NCI-H187 treated with DMSO at 0.1 percent for 48 hours (cell line): ENCODE results near the gene DCHS1.
"Not testable (repeated sequence)": the region's sequence is repeated elsewhere in the genome, so short reads cannot be mapped to it uniquely, and the experiment has no call there.

ENCODE experiments used
- DNase-seq: peaks from one replicate; lab custom pipeline; 2025; lab: John Stamatoyannopoulos, UW

The DCHS1 gene, protein sequence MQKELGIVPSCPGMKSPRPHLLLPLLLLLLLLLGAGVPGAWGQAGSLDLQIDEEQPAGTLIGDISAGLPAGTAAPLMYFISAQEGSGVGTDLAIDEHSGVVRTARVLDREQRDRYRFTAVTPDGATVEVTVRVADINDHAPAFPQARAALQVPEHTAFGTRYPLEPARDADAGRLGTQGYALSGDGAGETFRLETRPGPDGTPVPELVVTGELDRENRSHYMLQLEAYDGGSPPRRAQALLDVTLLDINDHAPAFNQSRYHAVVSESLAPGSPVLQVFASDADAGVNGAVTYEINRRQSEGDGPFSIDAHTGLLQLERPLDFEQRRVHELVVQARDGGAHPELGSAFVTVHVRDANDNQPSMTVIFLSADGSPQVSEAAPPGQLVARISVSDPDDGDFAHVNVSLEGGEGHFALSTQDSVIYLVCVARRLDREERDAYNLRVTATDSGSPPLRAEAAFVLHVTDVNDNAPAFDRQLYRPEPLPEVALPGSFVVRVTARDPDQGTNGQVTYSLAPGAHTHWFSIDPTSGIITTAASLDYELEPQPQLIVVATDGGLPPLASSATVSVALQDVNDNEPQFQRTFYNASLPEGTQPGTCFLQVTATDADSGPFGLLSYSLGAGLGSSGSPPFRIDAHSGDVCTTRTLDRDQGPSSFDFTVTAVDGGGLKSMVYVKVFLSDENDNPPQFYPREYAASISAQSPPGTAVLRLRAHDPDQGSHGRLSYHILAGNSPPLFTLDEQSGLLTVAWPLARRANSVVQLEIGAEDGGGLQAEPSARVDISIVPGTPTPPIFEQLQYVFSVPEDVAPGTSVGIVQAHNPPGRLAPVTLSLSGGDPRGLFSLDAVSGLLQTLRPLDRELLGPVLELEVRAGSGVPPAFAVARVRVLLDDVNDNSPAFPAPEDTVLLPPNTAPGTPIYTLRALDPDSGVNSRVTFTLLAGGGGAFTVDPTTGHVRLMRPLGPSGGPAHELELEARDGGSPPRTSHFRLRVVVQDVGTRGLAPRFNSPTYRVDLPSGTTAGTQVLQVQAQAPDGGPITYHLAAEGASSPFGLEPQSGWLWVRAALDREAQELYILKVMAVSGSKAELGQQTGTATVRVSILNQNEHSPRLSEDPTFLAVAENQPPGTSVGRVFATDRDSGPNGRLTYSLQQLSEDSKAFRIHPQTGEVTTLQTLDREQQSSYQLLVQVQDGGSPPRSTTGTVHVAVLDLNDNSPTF (N-terminal part only)

DNA sequence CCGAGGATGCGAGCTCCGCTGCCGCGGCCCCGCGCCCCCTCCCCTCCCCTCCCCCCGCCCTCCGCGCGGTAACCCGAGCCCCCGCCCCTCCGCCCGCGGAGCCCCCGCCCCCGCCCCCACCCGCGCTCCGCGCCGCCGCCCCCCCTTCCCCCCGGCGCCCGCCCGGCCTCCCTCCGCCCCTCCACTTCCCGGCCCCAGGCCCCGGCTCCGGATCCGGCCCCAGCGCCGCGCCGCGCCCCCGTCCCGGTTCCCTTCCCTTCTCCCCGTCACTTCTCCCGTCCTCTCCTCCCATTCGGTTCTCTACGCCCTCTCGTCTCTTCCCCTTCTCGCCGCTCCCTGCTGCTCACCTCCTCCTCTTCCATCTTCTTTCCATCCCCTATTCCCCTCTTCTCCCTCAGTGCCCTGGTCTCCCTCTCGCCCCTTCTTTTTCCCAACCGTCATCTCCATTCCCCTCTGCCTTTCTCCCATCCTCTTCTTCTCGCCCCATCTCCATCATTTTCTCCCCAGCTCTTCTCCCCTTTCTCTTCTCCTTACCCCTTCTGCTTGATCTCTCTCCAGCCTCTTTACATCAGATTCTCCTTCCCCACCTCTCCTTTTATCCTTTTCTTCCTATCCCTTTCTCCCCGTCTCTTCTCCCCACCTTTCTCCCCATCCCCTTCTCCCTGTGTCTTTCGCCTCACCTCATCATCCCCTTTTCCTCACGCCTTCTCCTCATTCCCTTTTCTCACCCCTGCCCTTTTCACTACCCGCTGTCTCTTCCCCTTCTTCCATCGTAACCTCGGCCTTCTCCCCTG is at the start of gene DCHS1:
DCHS1 (minus strand) TSS at position 20 of the 794 bp plus-strand sequence. CDS start 14,196 bp downstream, outside the sequence.
- DNase-seq, result no peak

DNA sequence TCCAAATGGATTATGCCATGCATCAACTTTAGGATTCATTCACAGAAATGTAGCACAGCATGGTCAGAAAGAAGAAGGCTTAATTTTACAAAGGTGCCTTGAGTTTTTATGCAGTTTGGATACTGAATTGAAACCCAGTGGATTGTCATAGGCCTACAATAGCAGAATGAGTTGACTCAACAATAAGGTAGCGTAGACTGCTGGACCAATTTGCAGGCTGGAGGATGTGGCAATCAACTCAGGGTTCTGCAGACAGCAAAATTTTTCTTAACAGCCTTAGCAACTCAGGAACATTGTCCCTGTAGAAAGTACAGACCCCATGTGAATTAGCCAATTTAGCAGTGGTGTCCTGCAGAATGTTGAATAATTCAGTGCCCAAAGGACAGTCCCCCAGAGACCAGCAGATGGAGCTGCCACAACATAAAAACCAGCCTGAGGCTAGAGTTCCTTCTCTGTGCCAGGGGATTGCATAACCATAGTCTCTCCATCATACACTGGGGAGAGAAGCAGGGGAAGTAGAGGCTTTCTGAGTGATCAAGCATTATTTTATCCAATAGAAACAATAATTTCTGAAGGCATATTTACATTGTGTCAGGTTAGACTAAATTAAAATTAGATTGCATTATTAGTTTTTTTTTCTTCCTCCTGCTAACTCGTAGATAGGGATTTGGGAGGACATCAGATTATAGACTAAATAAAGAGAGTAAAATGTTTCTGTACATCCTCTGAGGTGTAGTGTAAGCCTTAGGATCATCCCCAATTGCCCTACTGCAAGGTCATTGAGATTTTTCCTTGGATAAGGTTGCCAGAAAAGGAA is 47.8 kb upstream of the DCHS1 start:
- DNase-seq, result no peak

DNA sequence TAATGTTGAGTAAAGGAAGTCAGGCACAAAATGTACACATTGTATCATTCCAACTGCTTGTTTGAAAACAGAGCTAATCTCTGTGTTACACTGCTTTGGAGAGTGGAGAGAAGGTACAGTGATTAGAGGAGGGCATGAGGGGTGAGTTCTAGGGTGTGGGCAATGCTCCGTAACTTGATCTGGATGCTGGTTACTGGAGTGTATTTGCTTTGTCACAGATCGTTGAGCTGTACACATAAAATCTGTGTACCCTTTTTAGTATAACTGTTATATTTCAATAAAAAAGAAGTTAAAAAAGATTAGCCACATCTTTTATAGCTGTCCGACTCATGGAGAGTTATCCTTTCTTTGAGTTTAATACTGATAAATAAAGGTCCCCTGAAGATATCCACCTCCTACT is 46.3 kb upstream of the DCHS1 start:
- not testable (repeated sequence) for DNase-seq

DNA sequence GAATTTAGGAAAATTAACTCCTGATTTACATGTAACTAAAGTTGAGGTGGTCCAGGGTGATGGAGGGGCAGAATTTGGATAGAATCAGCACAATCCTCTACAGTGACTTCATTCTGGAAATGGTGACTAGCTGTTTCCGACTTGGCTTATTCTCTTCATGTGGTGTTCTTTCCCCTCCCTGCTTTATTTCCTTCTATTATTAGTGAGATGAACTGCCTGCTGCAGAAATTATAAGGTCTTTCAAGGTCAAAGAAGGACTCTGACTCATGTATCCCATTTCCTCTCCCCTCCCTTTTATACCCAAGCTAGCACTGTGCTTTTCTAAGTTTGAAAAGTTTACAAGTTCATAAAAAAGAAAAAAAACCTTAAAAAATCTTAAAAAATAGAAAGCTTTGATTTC is 39.8 kb upstream of the DCHS1 start:
- DNase-seq, result no peak

DNA sequence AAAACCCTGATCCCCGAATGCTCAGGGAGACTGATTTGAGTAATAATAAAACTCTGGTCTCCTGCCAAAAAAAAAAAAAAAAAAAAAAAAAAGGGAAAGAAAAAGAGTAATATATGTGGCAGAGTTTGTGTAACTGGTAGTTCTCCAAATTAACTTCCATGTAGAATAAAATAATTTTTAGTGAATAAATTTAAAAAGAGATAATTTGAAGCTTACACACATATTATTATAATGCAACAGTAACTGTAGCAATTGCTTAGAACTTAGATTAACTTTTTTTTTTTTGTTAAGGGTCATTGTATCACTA is 38.6 kb upstream of the DCHS1 start:
- DNase-seq, result no peak

DNA sequence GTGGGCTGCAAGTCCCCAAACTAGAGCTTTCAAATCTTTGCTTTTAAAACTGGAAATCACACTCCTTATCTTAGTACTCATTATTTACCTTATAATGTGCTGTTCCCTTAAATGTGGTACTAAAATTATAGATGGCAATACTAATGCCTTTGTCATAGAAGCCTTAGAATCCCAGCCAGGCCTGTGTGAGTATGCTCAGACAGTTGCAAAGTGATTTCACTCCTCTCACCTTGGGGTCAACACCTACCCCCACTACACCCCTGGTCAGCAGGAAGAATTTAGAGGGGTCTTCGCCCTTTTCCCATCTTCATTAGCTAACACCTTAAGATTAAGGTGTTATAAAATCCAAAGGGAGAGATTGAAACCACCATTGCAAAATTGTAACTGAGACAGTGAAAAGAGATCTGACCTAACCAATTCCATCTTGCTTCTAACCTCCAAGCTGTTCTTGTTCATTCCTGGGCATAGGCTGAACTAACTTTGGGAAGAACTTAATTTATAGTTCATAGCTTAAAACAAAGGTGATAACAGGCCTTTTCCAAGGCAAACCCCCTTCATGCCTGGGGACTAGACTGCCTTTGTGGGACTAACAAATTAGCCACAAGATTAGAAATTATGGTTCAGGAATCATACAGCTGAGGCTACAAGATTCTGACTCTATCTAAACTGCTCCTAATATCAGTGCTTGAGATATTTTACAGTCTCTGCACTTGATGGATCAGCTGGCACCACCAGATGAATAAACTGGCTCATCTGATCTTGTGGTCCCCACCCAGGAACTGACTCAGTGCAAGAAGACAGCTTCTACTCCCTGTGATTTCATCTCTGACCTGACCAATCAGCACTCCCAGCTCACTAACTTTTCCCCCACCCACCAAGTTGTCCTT is 38.0 kb upstream of the DCHS1 start:
- DNase-seq, result no peak

DNA sequence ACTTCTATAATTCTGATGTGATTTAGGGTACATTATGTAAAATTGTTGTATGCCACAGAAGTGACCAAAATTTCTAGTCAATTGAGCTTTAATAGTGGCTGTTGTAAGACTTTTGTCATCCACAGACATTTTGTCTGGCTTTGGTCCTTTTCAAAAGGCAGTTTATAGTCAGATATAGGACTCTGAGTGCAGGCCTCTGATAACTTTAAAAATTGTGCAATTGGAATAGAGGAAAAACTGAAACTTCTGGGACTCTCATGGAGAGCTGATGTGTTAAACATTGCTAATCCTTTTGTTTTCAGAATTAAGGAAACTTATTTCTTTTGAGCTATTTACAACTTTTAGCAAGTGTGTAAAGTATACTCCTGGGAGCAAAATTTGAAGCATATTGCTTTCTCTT is 36.5 kb upstream of the DCHS1 start:
- DNase-seq, result no peak

DNA sequence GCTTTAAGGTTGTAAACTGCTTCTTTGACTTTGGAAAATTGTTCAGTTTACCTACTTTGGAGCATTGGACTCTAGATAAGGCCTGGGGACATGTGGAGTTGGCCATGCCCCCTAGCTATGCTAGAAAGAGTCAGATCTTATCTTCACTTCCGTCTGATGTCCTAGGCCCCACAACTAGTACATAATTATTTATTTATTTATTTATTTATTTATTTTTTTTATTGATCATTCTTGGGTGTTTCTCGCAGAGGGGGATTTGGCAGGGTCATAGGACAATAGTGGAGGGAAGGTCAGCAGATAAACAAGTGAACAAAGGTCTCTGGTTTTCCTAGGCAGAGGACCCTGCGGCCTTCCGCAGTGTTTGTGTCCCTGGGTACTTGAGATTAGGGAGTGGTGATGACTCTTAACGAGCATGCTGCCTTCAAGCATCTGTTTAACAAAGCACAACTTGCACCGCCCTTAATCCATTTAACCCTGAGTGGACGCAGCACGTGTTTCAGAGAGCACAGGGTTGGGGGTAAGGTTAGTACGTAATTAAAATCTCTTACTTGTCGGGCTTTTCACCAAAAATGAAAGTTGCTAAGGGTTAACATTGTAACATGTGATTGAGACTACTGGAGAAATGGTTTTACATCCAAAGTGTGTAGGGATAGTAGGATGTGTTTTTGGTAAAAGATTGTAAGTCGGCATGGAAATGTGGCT is 35.0 kb upstream of the DCHS1 start:
- DNase-seq, result not testable (repeated sequence)

DNA sequence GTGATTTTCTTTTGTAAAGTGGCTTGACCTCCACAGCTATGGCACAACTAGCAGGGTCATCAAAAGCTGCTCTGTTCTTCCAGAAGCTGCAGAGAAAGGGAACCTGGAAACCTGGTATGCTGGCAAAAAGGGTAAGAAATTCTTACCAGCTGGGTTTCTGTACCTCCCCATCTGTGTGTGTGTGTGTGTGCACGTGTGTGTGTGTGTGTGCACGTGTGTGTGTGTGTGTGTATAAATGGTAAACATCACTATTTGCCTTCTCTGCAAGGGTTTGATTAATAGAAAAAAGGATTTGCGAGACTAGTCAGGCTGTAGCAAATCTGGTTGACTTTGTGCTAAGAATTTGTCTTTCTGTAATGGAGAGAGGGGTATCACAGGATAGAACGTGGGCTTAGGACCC is 32.3 kb upstream of the DCHS1 start:
- DNase-seq, result no peak

DNA sequence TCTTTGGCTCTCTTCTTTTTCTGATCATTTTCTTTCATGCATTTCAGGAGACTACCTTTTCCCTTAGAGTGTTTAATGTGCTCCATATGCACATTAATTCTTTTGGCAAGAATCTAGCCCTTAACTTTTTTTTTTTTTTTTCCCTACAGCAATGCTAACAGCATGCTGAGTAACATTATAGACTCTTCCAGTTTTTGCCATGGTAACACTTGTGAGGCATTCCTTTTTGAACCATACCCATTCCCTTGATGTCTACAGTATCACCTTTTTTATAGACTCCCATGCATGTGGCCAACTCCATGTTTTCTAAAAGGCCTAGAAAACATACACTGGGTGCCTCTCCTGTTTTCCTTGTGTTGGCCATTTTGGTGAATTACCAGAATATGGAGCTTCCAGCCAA is 30.4 kb upstream of the DCHS1 start:
- DNase-seq, result no peak

DNA sequence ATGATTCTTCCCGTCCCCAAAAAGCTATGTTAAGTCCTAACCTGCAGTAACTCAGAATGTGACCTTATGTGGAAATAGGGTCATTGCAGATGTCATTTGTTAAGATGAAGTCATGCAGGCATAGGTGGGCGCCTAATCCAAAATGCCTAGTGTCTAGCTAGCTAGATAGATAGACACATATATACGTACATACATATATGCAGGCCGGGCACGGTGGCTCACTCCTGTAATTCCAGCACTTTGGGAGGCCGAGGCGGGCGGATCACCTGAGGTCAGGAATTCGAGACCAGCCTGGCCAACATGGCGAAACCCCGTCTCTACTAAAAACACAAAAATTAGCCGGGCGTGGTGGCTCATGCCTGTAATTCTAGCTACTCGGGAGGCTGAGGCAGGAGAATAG is 28.5 kb upstream of the DCHS1 start:
- DNase-seq, result not testable (repeated sequence)

DNA sequence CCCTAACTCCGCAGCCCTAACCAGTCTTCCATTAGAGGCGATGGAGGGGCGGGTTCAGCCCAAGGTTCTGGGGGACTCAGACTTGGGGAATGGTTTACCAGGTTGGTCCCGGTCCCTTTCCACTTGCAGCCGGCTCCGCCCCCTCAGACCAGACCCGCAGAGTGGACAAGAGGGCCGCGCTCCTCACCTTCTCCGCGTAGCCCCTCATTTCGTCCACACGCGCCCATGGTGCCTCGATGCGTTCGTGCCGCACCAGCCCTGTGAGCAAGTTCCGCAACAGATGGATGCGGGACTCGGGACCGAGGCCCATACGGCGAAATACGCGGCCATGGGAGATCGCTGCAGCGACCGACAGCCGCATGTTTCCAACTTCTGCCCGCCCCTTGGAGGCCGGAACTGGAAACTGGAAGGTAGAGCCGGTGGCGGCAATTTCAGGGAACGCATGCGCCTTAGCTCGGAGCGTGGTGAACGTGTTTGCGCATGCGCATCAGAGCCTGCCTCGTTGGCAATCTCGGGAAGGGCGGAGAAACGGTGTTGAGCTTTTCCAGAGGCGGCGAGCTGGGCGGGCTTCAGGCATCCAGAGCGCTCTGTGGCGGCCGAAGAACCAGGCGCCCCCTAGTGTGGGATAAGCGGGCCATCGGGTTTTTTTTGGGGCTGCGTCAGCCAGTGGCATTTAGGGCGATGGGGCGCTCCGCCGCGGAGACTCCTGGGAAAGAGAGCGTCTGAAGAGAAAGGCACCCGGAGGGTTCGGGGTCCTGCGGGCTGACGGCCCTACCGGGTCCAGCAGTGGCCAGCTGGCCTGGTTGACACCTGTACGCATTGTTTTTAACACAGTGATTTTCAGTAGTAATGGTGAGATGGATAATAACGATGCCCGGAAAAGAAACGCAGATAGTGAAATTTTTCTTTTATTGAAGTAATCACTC is 27.6 kb upstream of the DCHS1 start, which contains the start of gene MRPL17:
MRPL17 (minus strand) TSS at position 405 of the 926 bp plus-strand sequence; CDS start at position 361, 44 bp downstream.
- peak; percentile 97 for DNase-seq

DNA sequence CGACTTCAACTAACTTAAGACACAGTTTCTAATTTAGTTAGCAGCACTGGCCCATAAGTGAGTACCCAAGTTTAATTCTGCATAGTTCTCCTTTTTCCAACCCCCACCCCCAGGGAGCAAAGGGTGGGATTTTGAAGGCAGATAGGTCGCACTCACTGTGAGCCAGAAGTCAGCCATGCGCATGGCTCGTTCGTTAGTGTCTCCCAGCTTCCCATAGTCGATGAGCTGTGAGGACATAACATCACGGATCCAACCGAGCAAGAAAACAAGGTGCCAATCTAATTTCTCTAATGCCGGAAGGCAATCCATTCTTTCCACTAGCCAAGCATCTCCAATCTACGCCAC is 27.0 kb upstream of the DCHS1 start:
- DNase-seq, result no peak

DNA sequence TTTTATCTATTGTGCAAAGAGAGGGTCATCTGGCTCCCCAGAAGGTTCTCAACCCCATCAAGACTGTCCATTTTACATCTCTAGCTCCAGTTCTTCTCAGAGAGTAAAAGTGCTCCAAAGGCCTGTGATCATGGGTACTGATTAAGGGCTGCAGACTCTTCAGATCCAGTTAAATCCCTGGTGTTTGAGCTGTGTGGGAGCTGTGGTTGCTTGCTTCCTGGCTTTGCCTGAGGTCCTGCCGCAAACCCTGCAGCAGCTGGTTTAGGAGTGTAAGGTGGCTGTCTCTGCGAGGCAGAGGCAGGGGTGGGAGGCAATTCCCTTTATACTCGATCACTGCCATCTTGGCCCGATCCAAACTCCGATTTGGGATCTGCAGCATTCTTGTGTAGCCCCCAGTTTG is 26.3 kb upstream of the DCHS1 start:
- DNase-seq, result no peak

DNA sequence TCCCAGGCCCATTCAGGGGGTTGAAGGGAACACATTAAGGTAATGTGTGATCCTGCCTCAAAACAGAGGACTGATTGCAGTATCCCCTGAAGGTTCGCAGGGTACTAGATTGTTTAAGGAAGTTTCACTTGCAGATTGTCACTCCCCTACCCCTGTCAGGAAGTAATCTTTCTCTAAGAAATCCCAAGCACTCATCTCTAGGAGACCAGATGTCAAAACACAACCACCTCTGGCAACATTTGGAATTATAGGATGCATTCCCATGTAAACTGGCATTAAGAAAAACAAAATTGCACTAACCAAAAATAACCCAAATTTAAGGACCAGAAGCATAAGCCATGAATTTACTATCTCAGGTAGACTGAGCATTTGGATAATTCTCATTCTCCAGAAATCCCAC is 25.9 kb upstream of the DCHS1 start:
- no peak for DNase-seq

DNA sequence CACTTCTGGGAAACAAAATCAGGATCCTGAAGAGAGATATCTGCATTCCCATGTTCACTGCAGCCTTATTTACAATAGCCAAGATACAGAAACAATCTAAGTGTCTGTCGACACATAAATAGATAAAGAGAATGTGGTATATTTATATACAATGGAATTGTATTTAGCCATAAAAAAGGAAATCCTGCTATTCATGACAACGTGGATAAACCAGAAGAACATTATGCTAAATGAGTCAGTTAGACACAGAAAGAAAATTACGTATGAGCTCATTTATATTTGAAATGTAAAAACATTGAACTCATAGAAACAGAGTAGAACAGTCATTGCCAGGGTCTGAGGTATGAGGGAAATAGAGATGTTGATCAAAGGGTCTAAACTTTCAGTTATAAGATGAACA is 21.4 kb upstream of the DCHS1 start:
- DNase-seq, result no peak

DNA sequence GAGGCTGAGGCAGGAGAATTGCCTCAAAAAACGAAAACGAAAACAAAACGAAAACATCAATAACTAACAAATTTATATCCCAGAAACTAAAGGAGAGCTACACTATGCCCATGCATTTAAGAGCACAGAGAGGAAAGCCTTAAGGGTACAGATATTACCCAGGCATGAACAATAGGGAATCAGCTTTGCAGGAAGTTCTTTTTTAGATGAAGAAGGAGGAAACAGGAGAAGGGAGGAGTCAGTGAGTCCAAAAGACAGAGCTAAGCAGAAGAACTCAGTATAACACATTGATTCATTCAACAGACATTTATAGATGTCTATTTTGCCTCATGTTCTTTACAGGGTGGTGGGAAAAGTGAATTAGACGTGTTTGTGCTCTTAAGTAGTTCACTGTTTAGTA is 19.3 kb upstream of the DCHS1 start:
- DNase-seq, result no peak

DNA sequence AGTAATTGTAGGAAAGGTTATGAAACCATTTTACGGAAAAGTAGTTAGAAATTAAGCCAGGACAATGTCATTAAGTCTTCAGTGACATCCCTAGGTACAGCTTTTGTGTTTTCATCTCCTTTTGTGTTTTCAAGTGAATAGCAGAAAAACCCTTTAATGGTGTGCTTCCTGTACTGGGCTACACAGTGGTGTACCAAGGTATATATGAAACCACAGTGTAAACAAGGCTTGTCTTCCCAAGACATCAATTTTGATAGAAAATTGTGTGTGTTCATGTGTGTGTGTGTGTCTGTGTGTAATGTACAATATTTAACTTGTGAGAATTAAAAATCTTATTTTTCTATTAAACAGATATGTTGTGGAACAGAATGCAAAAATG is 18.6 kb upstream of the DCHS1 start:
- no peak for DNase-seq
